MM.1S (cell line): ENCODE measurements around the gene KCTD17.

Source experiments
- EZH2 ChIP-seq: fragments of 300-600 bp; sonication (generic); optimal IDR thresholded peaks from 2 replicates; pipeline ENCODE3; 2017; ENCODE audit warnings: low read depth, mild to moderate bottlenecking, antibody characterized with exemption, low read length, mixed read lengths
- EZH2phosphoT487 ChIP-seq: fragments of 300-600 bp; sonication (generic); IDR thresholded peaks from 2 replicates; pipeline ENCODE4 v1.6.1; 2018; ENCODE audit warnings: antibody characterized with exemption, low read length
- TF ChIP-seq, protein P1 (sequence below): fragments of 300-600 bp; sonication (generic); IDR thresholded peaks from 2 replicates; pipeline ENCODE4 v1.5.1; 2016; ENCODE audit warnings: antibody characterized with exemption, low read length, mixed read lengths

- no peak for TF ChIP-seq EZH2
- TF ChIP-seq, protein P1, sequence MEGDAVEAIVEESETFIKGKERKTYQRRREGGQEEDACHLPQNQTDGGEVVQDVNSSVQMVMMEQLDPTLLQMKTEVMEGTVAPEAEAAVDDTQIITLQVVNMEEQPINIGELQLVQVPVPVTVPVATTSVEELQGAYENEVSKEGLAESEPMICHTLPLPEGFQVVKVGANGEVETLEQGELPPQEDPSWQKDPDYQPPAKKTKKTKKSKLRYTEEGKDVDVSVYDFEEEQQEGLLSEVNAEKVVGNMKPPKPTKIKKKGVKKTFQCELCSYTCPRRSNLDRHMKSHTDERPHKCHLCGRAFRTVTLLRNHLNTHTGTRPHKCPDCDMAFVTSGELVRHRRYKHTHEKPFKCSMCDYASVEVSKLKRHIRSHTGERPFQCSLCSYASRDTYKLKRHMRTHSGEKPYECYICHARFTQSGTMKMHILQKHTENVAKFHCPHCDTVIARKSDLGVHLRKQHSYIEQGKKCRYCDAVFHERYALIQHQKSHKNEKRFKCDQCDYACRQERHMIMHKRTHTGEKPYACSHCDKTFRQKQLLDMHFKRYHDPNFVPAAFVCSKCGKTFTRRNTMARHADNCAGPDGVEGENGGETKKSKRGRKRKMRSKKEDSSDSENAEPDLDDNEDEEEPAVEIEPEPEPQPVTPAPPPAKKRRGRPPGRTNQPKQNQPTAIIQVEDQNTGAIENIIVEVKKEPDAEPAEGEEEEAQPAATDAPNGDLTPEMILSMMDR = no peak
- no peak for TF ChIP-seq EZH2phosphoT487
These were observed 40.1 kb upstream of the KCTD17 start for GRCh38 chr22:37011472-37011871.
